H9 (cell line): ENCODE data around the gene CCSER1. TPM values are rescaled to one million over a fixed set of nuclear protein-coding genes. Genes with fewer than 3 reads are reported as not detected.

Experiments used
- DNase-seq: peaks from one replicate; pipeline ENCODE4 v3.0.0-alpha.2; 2017
- H2AFZ ChIP-seq: one replicate; pipeline ENCODE4 v1.6.1; 2013; ENCODE audit warnings: mild to moderate bottlenecking, low read length, control low read depth, moderate library complexity
- H2AK5ac ChIP-seq: 2 replicates; pipeline ENCODE4 v1.6.1; 2013; ENCODE audit warnings: low read length, control low read depth, mixed read lengths; ENCODE audit not compliant: insufficient read length
- H2BK120ac ChIP-seq: one replicate; pipeline ENCODE4 v1.6.1; 2013; ENCODE audit warnings: low read depth, mild to moderate bottlenecking, low read length, control low read depth, inconsistent platforms; ENCODE audit not compliant: poor library complexity, severe bottlenecking
- H2BK12ac ChIP-seq: 2 replicates; pipeline ENCODE4 v1.6.1; 2013; ENCODE audit warnings: low read length, control low read depth, mixed read lengths, low read depth; ENCODE audit not compliant: insufficient read length
- H2BK15ac ChIP-seq: 2 replicates; pipeline ENCODE4 v1.6.1; 2013; ENCODE audit warnings: low read depth, low read length, control low read depth
- H2BK20ac ChIP-seq: one replicate; pipeline ENCODE4 v1.6.1; 2013; ENCODE audit warnings: low read depth, mild to moderate bottlenecking, low read length, control low read depth, inconsistent platforms; ENCODE audit not compliant: poor library complexity, severe bottlenecking
- H2BK5ac ChIP-seq: 2 replicates; pipeline ENCODE4 v1.6.1; 2013; ENCODE audit warnings: low read length, control low read depth, mixed read lengths; ENCODE audit not compliant: insufficient read length
- H3K14ac ChIP-seq: 2 replicates; pipeline ENCODE4 v1.6.1; 2013; ENCODE audit warnings: low read length, control low read depth; ENCODE audit not compliant: insufficient read depth
- H3K18ac ChIP-seq: 2 replicates; pipeline ENCODE4 v1.6.1; 2013; ENCODE audit warnings: low read depth, mild to moderate bottlenecking, mixed read lengths, low read length, control low read depth; ENCODE audit not compliant: insufficient read length
- H3K23ac ChIP-seq: 2 replicates; pipeline ENCODE4 v1.6.1; 2013; ENCODE audit warnings: low read length, control low read depth, mixed read lengths, low read depth; ENCODE audit not compliant: insufficient read length
- H3K23me2 ChIP-seq: 2 replicates; pipeline ENCODE4 v1.6.1; 2013; ENCODE audit warnings: low read depth, mild to moderate bottlenecking, mixed read lengths, low read length, control low read depth; ENCODE audit not compliant: insufficient read length, poor library complexity, severe bottlenecking
- H3K27ac ChIP-seq: 2 replicates; pipeline ENCODE4 v1.5.1; 2013; ENCODE audit warnings: low read length, control low read depth, mixed read lengths, low read depth; ENCODE audit not compliant: insufficient read length
- H3K27me3 ChIP-seq: 2 replicates; pipeline ENCODE4 v1.6.1; 2013; ENCODE audit warnings: low read length, control low read depth, inconsistent platforms; ENCODE audit not compliant: insufficient read depth
- H3K4ac ChIP-seq: 2 replicates; pipeline ENCODE4 v1.6.1; 2013; ENCODE audit warnings: low read depth, mild to moderate bottlenecking, control low read depth, inconsistent platforms, low read length, moderate library complexity
- H3K4me1 ChIP-seq: 2 replicates; pipeline ENCODE4 v1.6.1; 2013; ENCODE audit warnings: low read length, control low read depth, inconsistent platforms; ENCODE audit not compliant: insufficient read depth
- H3K4me2 ChIP-seq: 2 replicates; pipeline ENCODE4 v1.6.1; 2013; ENCODE audit warnings: low read length, control low read depth, mixed read lengths; ENCODE audit not compliant: insufficient read length, insufficient read depth
- H3K56ac ChIP-seq: 2 replicates; pipeline ENCODE4 v1.6.1; 2013; ENCODE audit warnings: low read depth, mild to moderate bottlenecking, mixed read lengths, low read length, control low read depth; ENCODE audit not compliant: insufficient read length
- H3K79me1 ChIP-seq: 2 replicates; pipeline ENCODE4 v1.6.1; 2013; ENCODE audit warnings: low read depth, mild to moderate bottlenecking, moderate library complexity, low read length, control low read depth, inconsistent platforms; ENCODE audit not compliant: insufficient read depth, poor library complexity, severe bottlenecking
- H3K79me2 ChIP-seq: 2 replicates; pipeline ENCODE4 v1.6.1; 2013; ENCODE audit warnings: low read length, control low read depth, inconsistent platforms; ENCODE audit not compliant: insufficient read depth
- H3K9ac ChIP-seq: 2 replicates; pipeline ENCODE4 v1.6.1; 2013; ENCODE audit warnings: low read length, control low read depth, mixed read lengths; ENCODE audit not compliant: insufficient read length; ENCODE audit errors: extremely low read depth
- H3K9me3 ChIP-seq: one replicate; pipeline ENCODE4 v1.6.1; 2013; ENCODE audit warnings: low read depth, low read length, inconsistent platforms; ENCODE audit not compliant: control insufficient read depth
- H3T11ph ChIP-seq: one replicate; pipeline ENCODE4 v1.6.1; 2013; ENCODE audit warnings: mild to moderate bottlenecking, low read length, control low read depth, inconsistent platforms
- H4K20me1 ChIP-seq: one replicate; pipeline ENCODE4 v1.6.1; 2013; ENCODE audit not compliant: control insufficient read depth, insufficient read length, insufficient read depth
- H4K5ac ChIP-seq: 2 replicates; pipeline ENCODE4 v1.6.1; 2013; ENCODE audit warnings: low read depth, mild to moderate bottlenecking, mixed read lengths, low read length, control low read depth; ENCODE audit not compliant: insufficient read length
- H4K8ac ChIP-seq: replicated peaks from 2 replicates; pipeline ENCODE4 v1.6.1; 2013; ENCODE audit warnings: low read length, control low read depth, mixed read lengths, low read depth; ENCODE audit not compliant: insufficient read length
- H4K91ac ChIP-seq: 2 replicates; pipeline ENCODE4 v1.6.1; 2013; ENCODE audit warnings: low read depth, mild to moderate bottlenecking, moderate library complexity, mixed read lengths, low read length, control low read depth; ENCODE audit not compliant: insufficient read length
- H3K27ac Mint-ChIP-seq, 3 experiments: 2 replicates in 2 of 3; 3 replicates in 1 of 3; pipeline ENCODE4 v1.8.0; 2020 to 2021; ENCODE audit warnings: mixed read lengths in 3 of 3, mild to moderate bottlenecking in 1 of 3, moderate library complexity in 1 of 3
- H3K27me3 Mint-ChIP-seq: 2 replicates; pipeline ENCODE4 v1.8.0; 2021; ENCODE audit warnings: low read depth, mild to moderate bottlenecking, moderate library complexity, mixed read lengths
- H3K36me3 Mint-ChIP-seq, 3 experiments: 2 replicates in 2 of 3; 3 replicates in 1 of 3; pipeline ENCODE4 v1.8.0; 2020 to 2021; ENCODE audit warnings: low read depth in 3 of 3, mixed read lengths in 3 of 3; ENCODE audit not compliant: insufficient read depth in 1 of 3
- H3K4me1 Mint-ChIP-seq, 2 experiments: 2 replicates each; pipeline ENCODE4 v1.8.0; 2020; ENCODE audit warnings: mixed read lengths in 2 of 2
- H3K4me3 Mint-ChIP-seq, 2 experiments: 2 replicates in 1 of 2; 3 replicates in 1 of 2; pipeline ENCODE4 v1.8.0; 2020 to 2021; ENCODE audit warnings: mild to moderate bottlenecking in 2 of 2, mixed read lengths in 2 of 2, moderate library complexity in 1 of 2
- H3K9me3 Mint-ChIP-seq, 2 experiments: 2 replicates in 1 of 2; 3 replicates in 1 of 2; pipeline ENCODE4 v1.8.0; 2020; ENCODE audit warnings: mild to moderate bottlenecking in 2 of 2, mixed read lengths in 2 of 2, moderate library complexity in 1 of 2
- CTCF ChIP-seq: fragments of 200-600 bp; sonication (generic); conservative IDR thresholded peaks from 3 replicates; pipeline ENCODE4 v1.8.0; 2021; ENCODE audit warnings: antibody characterized with exemption, mild to moderate bottlenecking
- WGBS: extraction: QIAGEN DNeasy Blood & Tissue Kit; methylation state at CpG from one replicate; pipeline ENCODE4 v1.1.7; 2013; ENCODE audit warnings: missing lambda C conversion rate, low lambda C conversion rate, mixed read lengths; ENCODE audit not compliant: insufficient read length; ENCODE audit errors: extremely low coverage; 5-methylcytosine and 5-hydroxymethylcytosine counted together
- total RNA-seq: library from RNA; stranded (reverse); gene quantifications from 2 replicates; pipeline ENCODE4 v1.2.1, GENCODE V29; 2021

CCSER1 gene
- total RNA-seq, 1 experiment from 2014 or later, result 0.37 TPM

DNA sequence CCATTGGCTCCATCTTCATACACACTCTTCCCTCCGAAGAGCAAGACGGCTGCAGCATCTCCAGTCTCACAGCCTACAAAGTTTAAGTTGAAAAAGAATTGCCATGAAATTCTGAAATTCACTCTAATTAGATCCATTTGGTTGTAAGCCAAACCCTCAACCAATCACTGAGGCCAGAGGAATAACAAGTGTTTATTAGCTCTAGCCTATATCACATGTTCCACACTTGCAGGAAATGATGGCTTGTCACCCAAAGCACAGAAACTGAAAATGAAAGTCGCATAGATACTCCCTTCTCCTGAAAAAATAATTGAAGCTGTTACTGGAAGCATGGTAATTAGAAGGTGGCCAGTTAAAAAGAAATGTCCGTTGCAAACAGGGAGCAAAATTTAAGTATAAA, 1071.8 kb downstream of the CCSER1 start:
- no peak for TF ChIP-seq CTCF
- H3K4me3 Mint-ChIP-seq, result no peak overlapping the region
- no peak overlapping the region for H2AK5ac ChIP-seq
- H3K18ac ChIP-seq, result no peak overlapping the region
- no peak overlapping the region for H4K5ac ChIP-seq
- H3K79me2 ChIP-seq, result no peaks in the 10 kb centered on the region
- H2BK5ac ChIP-seq, result no peak overlapping the region
- H2BK20ac ChIP-seq, result no peak overlapping the region
- H3K27me3 ChIP-seq, result no peaks in the 10 kb centered on the region
- no peak overlapping the region for H3K9ac ChIP-seq
- H4K91ac ChIP-seq, result no peak overlapping the region
- H3K4me1 ChIP-seq, result peaks cover 2% of the 10 kb centered on the region; the same call in 1 of the 2 replicates
- no peak overlapping the region for H2BK120ac ChIP-seq
- H2BK15ac ChIP-seq, result no peak overlapping the region
- no peak overlapping the region for H2AFZ ChIP-seq
- H4K8ac ChIP-seq, result no peak overlapping the region
- H3T11ph ChIP-seq, result no peak overlapping the region
- H3K9me3 ChIP-seq, result no peaks in the 10 kb centered on the region
- H3K23ac ChIP-seq, result no peak overlapping the region
- H3K27me3 Mint-ChIP-seq, result no peaks in the 10 kb centered on the region
- H3K14ac ChIP-seq, result no peak overlapping the region
- no peak overlapping the region for H3K56ac ChIP-seq
- no peak overlapping the region for H3K27ac Mint-ChIP-seq
- no peak overlapping the region for H2BK12ac ChIP-seq
- H3K36me3 Mint-ChIP-seq, result no peaks in the 10 kb centered on the region
- no peak overlapping the region for H3K4ac ChIP-seq
- H3K4me2 ChIP-seq, result no peak overlapping the region
- peaks cover 4 to 6% of the 10 kb centered on the region in 2 experiments; a peak in 1 of 4 replicates for H3K4me1 Mint-ChIP-seq
- no peaks in the 10 kb centered on the region for H4K20me1 ChIP-seq
- H3K27ac ChIP-seq, result no peak overlapping the region
- no CpG with 5 or more reads among the region's 4 CpGs for WGBS
- DNase-seq, result no peak
- no peaks in the 10 kb centered on the region for H3K79me1 ChIP-seq
- H3K9me3 Mint-ChIP-seq, result 0 out of 5 replicates have a peak, but pooled peaks cover 0 to 1% of the 10 kb centered on the region in 2 experiments
- H3K23me2 ChIP-seq, result no peaks in the 10 kb centered on the region
